Measurements from ENCODE around the gene FLOT2. TPM values are rescaled to one million over a fixed set of nuclear protein-coding genes. Genes with fewer than 3 reads are reported as not detected.

The FLOT2 gene
- polyA plus RNA-seq, 1 experiment = 86.0 TPM

- POLR2A ChIA-PET = no interaction called here
- CTCF ChIA-PET = interaction anchor here (0.6 to 7.4 kb wide), 9 partner anchors 8 to 184 kb away, joined by 3 to 48 read pairs (median 4); partner anchors contain the start of genes DHRS13, FLOT2, NEK8 and TLCD1
- Histone ChIP-seq H3K27me3 (ENCODE audit: control insufficient read depth, insufficient read depth, low read length) (no peaks in the 10 kb centered on the region), H3K4me3 (ENCODE audit: low read depth, low read length) (no peak overlapping the region), H3K36me3 (ENCODE audit: control insufficient read depth, insufficient read depth, low read length) (peaks cover 44% of the 10 kb centered on the region)
- DNase-seq (ENCODE audit: low read depth) = no peak
- no peak for TF ChIP-seq CTCF (IDR thresholded peaks at IDR 0.05; ENCODE audit: insufficient read depth, low read depth, low read length)
Observed at GRCh38 chr17:28911411-28912045, 14.0 kb upstream of the FLOT2 start.

GRCh38 chr17:28910534-28910933 is 13.0 kb upstream of the FLOT2 start:
- no peak overlapping the region for H3K4me3 ChIP-seq (ENCODE audit: low read depth, low read length)
- no peak for TF ChIP-seq CTCF (IDR thresholded peaks at IDR 0.05; ENCODE audit: insufficient read depth, low read depth, low read length)
- CTCF ChIA-PET = interaction anchor here (0.9 to 7.4 kb wide), 8 partner anchors 7 to 183 kb away, joined by 3 to 48 read pairs (median 4); partner anchors contain the start of genes NEK8 and TLCD1
- H3K36me3 ChIP-seq (ENCODE audit: control insufficient read depth, insufficient read depth, low read length) = peaks cover 47% of the 10 kb centered on the region
- POLR2A ChIA-PET = no interaction called here
- no peak for DNase-seq (ENCODE audit: low read depth)
- H3K27me3 ChIP-seq (ENCODE audit: control insufficient read depth, insufficient read depth, low read length) = no peaks in the 10 kb centered on the region

- POLR2A ChIA-PET = no interaction called here
- Histone ChIP-seq H3K36me3 (ENCODE audit: control insufficient read depth, insufficient read depth, low read length) (peaks cover 40% of the 10 kb centered on the region), H3K4me3 (ENCODE audit: low read depth, low read length) (no peak overlapping the region), H3K27me3 (ENCODE audit: control insufficient read depth, insufficient read depth, low read length) (no peaks in the 10 kb centered on the region)
- DNase-seq (ENCODE audit: low read depth) = peak; percentile 40
- CTCF ChIA-PET = interaction anchor here (0.6 to 7.4 kb wide), 13 partner anchors 9 to 208 kb away, joined by 3 to 48 read pairs (median 5); partner anchors contain the start of genes FLOT2, NEK8 and TLCD1
- no peak for TF ChIP-seq CTCF (IDR thresholded peaks at IDR 0.05; ENCODE audit: insufficient read depth, low read depth, low read length)
Observed at GRCh38 chr17:28908640-28909167, 11.2 kb upstream of the FLOT2 start.

GRCh38 chr17:28907709-28908475 is 10.4 kb upstream of the FLOT2 start:
- TF ChIP-seq CTCF (IDR thresholded peaks at IDR 0.05; ENCODE audit: insufficient read depth, low read depth, low read length) = no peak
- CTCF ChIA-PET = interaction anchor here (1.0 to 7.4 kb wide), 11 partner anchors 9 to 209 kb away, joined by 3 to 48 read pairs (median 6); partner anchors contain the start of genes FLOT2, NEK8 and TLCD1

More at GRCh38 chr17:28907709-28908475, 10.4 kb upstream of the FLOT2 start:
- POLR2A ChIA-PET = no interaction called here
- H3K36me3 ChIP-seq (ENCODE audit: control insufficient read depth, insufficient read depth, low read length) = peaks cover 33% of the 10 kb centered on the region
- no peak overlapping the region for H3K4me3 ChIP-seq (ENCODE audit: low read depth, low read length)
- no peaks in the 10 kb centered on the region for H3K27me3 ChIP-seq (ENCODE audit: control insufficient read depth, insufficient read depth, low read length)
- no peak for DNase-seq (ENCODE audit: low read depth)

All from BJ (cell line).